ENCODE results near the gene ABCA3.

GRCh38 chr16:2231016-2231931, 109.3 kb downstream of the ABCA3 start:
- TF ChIP-seq POLR2A (IDR thresholded peaks at IDR 0.05; ENCODE audit: low read depth, low read length): no peak
- no peak for TF ChIP-seq TAF1 (IDR thresholded peaks at IDR 0.05; ENCODE audit: low read depth, low read length)
- no peak for TF ChIP-seq PAX5 (IDR thresholded peaks at IDR 0.05; ENCODE audit: insufficient read depth, low read length, severe bottlenecking)

All from GM12891 (cell line).